ENCODE measurements around the gene ALDH1A1. TPM values are rescaled to one million over a fixed set of nuclear protein-coding genes. Genes with fewer than 3 reads are reported as not detected.

ALDH1A1 gene
- total RNA-seq, 2 experiments from 2014 or later, result not detected

DNA sequence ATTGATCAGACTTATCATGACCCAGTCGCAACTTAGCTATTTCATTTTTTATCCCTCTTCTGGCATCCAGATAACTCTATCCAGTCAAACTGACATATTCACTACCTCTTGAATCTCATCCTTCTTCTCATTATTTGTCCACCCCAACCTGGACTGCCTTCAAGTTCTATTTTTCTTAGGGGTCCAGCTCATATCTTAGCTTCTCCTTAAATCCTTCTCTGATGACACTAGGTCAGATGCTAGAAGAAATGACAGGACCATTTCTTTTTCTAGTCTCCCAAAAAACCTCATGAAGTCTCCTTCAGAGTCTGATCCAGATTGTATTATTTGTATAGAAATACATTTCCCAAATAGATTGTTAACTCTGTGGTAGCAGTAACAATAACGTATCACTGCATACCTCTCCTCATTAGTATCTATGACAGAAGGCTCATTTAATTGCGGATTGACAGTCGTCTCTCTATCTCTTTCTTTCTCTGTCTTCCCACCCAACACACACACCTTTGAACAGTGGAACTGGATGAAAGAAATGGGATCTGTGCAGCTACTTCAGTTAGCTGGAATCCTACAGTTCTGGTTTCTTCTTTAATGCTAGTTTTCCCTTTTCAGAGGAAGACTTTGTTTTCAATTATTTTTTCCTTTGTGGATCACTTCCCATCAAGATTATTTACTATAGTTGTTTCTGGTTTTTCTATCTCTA lies 33.5 kb downstream of the ALDH1A1 start:
- H3K79me2 ChIP-seq (ENCODE audit: insufficient read depth, low read depth, low read length), result no peaks in the 10 kb centered on the region
- POLR2A ChIA-PET, result interaction anchor here (0.7 to 1.2 kb wide), 2 partner anchors 89 to 823 kb away, joined by 3 to 4 read pairs; no protein-coding TSS in a partner anchor
- H3K27ac ChIP-seq (ENCODE audit: low read depth, low read length, poor library complexity, severe bottlenecking), result no peak overlapping the region
- H3K4me1 ChIP-seq (ENCODE audit: insufficient read depth, low read length, poor library complexity, severe bottlenecking), result no peaks in the 10 kb centered on the region
- no peak for TF ChIP-seq EZH2phosphoT487 (IDR thresholded peaks at IDR 0.05; ENCODE audit: borderline replicate concordance, low read depth, low read length)
- TF ChIP-seq, protein P1, sequence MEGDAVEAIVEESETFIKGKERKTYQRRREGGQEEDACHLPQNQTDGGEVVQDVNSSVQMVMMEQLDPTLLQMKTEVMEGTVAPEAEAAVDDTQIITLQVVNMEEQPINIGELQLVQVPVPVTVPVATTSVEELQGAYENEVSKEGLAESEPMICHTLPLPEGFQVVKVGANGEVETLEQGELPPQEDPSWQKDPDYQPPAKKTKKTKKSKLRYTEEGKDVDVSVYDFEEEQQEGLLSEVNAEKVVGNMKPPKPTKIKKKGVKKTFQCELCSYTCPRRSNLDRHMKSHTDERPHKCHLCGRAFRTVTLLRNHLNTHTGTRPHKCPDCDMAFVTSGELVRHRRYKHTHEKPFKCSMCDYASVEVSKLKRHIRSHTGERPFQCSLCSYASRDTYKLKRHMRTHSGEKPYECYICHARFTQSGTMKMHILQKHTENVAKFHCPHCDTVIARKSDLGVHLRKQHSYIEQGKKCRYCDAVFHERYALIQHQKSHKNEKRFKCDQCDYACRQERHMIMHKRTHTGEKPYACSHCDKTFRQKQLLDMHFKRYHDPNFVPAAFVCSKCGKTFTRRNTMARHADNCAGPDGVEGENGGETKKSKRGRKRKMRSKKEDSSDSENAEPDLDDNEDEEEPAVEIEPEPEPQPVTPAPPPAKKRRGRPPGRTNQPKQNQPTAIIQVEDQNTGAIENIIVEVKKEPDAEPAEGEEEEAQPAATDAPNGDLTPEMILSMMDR (conservative IDR thresholded peaks at IDR 0.05; ENCODE audit: low read length), result no peak
- no peaks in the 10 kb centered on the region for H3K9me2 ChIP-seq (ENCODE audit: insufficient read depth, low read length)
- no peak overlapping the region for H2AFZ ChIP-seq (ENCODE audit: low read length)
- H4K20me1 ChIP-seq (ENCODE audit: insufficient read depth, low read length), result no peaks in the 10 kb centered on the region
- no TSS peak for BruUV-seq (replicated peaks)
- H3K9me3 ChIP-seq (ENCODE audit: low read length), result no peaks in the 10 kb centered on the region
- no peak for DNase-seq (ENCODE audit: low spot score)
- CTCF ChIA-PET (ENCODE audit: unreplicated experiment), result no interaction called here
- H3K4me2 ChIP-seq (ENCODE audit: low read length), result no peak overlapping the region
- intact Hi-C loops (cut with micrococcal nuclease; ENCODE audit: unreplicated experiment), result no loop called here
- H3K4me3 ChIP-seq (ENCODE audit: low read depth, low read length, poor library complexity, severe bottlenecking), result no peak overlapping the region
- no peaks in the 10 kb centered on the region for H3K36me3 ChIP-seq (ENCODE audit: insufficient read depth, low read length)

DNA sequence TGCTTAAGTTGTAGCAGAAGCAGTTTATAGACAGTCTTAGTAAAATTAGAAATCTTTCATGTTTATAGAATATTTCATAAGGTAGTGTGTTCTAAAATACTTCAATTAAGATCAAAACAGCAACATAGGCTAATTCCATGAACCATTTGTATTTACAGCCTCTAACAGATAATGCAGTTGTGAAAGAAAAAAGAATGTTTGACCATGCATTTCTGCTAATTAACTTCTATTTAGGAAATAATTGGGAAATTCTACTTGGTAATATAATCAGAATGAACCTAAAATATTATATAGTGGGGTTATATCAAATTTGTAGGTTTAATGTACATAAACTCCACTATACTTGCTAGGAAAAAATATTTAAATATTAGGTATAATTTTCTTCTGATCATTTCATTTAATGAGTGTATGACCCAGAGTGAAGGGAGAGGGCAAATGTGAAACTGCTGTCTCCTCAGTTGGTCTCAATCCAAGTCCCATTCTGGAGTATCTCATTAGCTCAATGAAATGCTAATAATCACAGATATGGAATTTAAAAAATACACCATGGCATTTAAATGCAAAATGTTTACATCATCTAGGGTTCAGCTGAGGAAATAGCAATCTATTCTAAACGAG lies 34.9 kb downstream of the ALDH1A1 start:
- no peaks in the 10 kb centered on the region for H3K79me2 ChIP-seq (ENCODE audit: insufficient read depth, low read depth, low read length)
- no peak for DNase-seq (ENCODE audit: low spot score)
- H3K27ac ChIP-seq (ENCODE audit: low read depth, low read length, poor library complexity, severe bottlenecking), result no peak overlapping the region
- BruUV-seq (replicated peaks), result no TSS peak
- no peaks in the 10 kb centered on the region for H3K36me3 ChIP-seq (ENCODE audit: insufficient read depth, low read length)
- H4K20me1 ChIP-seq (ENCODE audit: insufficient read depth, low read length), result no peaks in the 10 kb centered on the region
- no peak overlapping the region for H3K4me2 ChIP-seq (ENCODE audit: low read length)
- no peaks in the 10 kb centered on the region for H3K4me1 ChIP-seq (ENCODE audit: insufficient read depth, low read length, poor library complexity, severe bottlenecking)
- CTCF ChIA-PET (ENCODE audit: unreplicated experiment), result no interaction called here
- POLR2A ChIA-PET, result interaction anchor here (1.2 kb wide), 1 partner anchor 90 kb away, joined by 4 read pairs; no protein-coding TSS in a partner anchor
- intact Hi-C loops (cut with micrococcal nuclease; ENCODE audit: unreplicated experiment), result no loop called here
- no peak overlapping the region for H2AFZ ChIP-seq (ENCODE audit: low read length)
- H3K9me2 ChIP-seq (ENCODE audit: insufficient read depth, low read length), result no peaks in the 10 kb centered on the region
- no peak for TF ChIP-seq EZH2phosphoT487 (IDR thresholded peaks at IDR 0.05; ENCODE audit: borderline replicate concordance, low read depth, low read length)
- TF ChIP-seq, protein P1 (conservative IDR thresholded peaks at IDR 0.05; ENCODE audit: low read length), result no peak
- H3K4me3 ChIP-seq (ENCODE audit: low read depth, low read length, poor library complexity, severe bottlenecking), result no peak overlapping the region
- no peaks in the 10 kb centered on the region for H3K9me3 ChIP-seq (ENCODE audit: low read length)

DNA sequence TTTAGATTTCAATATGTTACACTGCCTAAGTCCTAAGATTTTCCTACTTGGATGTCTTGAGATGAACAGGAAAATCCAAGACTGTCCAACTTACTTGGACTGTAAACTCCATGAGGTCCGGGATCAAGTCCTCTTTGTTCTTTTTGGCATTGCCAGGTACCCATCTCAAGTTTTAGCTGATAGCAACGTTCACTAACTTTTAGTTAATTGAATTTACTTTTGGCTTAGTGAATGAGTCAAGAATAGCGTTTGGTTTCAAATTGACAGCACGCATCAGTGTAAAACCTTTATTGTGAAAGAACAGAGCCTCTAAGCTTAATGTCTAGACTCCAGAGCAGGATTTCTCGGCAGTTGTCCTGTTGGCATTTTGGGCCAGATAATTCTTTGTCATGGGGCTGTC lies 37.2 kb downstream of the ALDH1A1 start:
- H3K79me2 ChIP-seq (ENCODE audit: insufficient read depth, low read depth, low read length), result no peaks in the 10 kb centered on the region
- H3K27ac ChIP-seq (ENCODE audit: low read depth, low read length, poor library complexity, severe bottlenecking), result no peak overlapping the region
- no peak overlapping the region for H3K4me3 ChIP-seq (ENCODE audit: low read depth, low read length, poor library complexity, severe bottlenecking)
- CTCF ChIA-PET (ENCODE audit: unreplicated experiment), result no interaction called here
- H2AFZ ChIP-seq (ENCODE audit: low read length), result no peak overlapping the region
- DNase-seq (ENCODE audit: low spot score), result no peak
- BruUV-seq (replicated peaks), result no TSS peak
- no peaks in the 10 kb centered on the region for H4K20me1 ChIP-seq (ENCODE audit: insufficient read depth, low read length)
- intact Hi-C loops (cut with micrococcal nuclease; ENCODE audit: unreplicated experiment), result no loop called here
- no peaks in the 10 kb centered on the region for H3K9me2 ChIP-seq (ENCODE audit: insufficient read depth, low read length)
- H3K9me3 ChIP-seq (ENCODE audit: low read length), result no peaks in the 10 kb centered on the region
- no peaks in the 10 kb centered on the region for H3K4me1 ChIP-seq (ENCODE audit: insufficient read depth, low read length, poor library complexity, severe bottlenecking)
- no peak overlapping the region for H3K4me2 ChIP-seq (ENCODE audit: low read length)
- TF ChIP-seq EZH2phosphoT487 (IDR thresholded peaks at IDR 0.05; ENCODE audit: borderline replicate concordance, low read depth, low read length), result no peak
- TF ChIP-seq, protein P1 (conservative IDR thresholded peaks at IDR 0.05; ENCODE audit: low read length), result no peak
- H3K36me3 ChIP-seq (ENCODE audit: insufficient read depth, low read length), result no peaks in the 10 kb centered on the region
- POLR2A ChIA-PET, result interaction anchor here (0.5 to 0.6 kb wide), 2 partner anchors 25 to 109 kb away, joined by 3 read pairs; no protein-coding TSS in a partner anchor
